Endothelial cell of umbilical vein (primary cell): ENCODE data around the gene PARP3. TPM values are rescaled to one million over a fixed set of nuclear protein-coding genes. Genes with fewer than 3 reads are reported as not detected.

Experiments used
- BruUV-seq: library from RNA; stranded (reverse); fragments of 400-500 nt; replicated peaks from 2 replicates; lab custom pipeline; 2021; lab: Mats Ljungman, UMichigan
- CTCF ChIA-PET: fragments of 300-600, 350-600 bp; sonication (Branson Sonifier 250); formaldehyde crosslinking; loops from one replicate; lab custom pipeline; 2021; ENCODE audit warnings: antibody characterized with exemption, inconsistent platforms; lab: Charles Lee
- POLR2A ChIA-PET: fragments of 300-600, 350-600 bp; sonication (Branson Sonifier 250); formaldehyde crosslinking; loops from one replicate; lab custom pipeline; 2021; ENCODE audit warnings: antibody characterized with exemption, inconsistent platforms; lab: Charles Lee
- DNase-seq: peaks from one replicate; pipeline ENCODE4 v3.0.0-alpha.2; 2011; ENCODE audit warnings: low read depth, low spot score
- FAIRE-seq: peaks from 2 replicates; lab custom pipeline; 2011; peaks lifted over from hg19 to GRCh38; lab: Jason Lieb, UNC
- H2AFZ ChIP-seq: 2 replicates; pipeline ENCODE4 v1.6.0; 2012; ENCODE audit warnings: low read depth, low read length, control low read depth, inconsistent platforms
- H3K27ac ChIP-seq: 2 replicates; pipeline ENCODE4 v1.5.1; 2011; ENCODE audit warnings: low read depth, mild to moderate bottlenecking, control low read depth, low read length, moderate library complexity; ENCODE audit not compliant: insufficient read depth
- H3K27me3 ChIP-seq, 2 experiments: 2 replicates each; pipeline versions ENCODE4 v1.6.0 to v1.6.1; 2011; ENCODE audit warnings: low read length in 2 of 2, mixed read lengths in 1 of 2; ENCODE audit not compliant: control insufficient read depth in 2 of 2, insufficient read depth in 2 of 2
- H3K36me3 ChIP-seq, 2 experiments: 2 replicates in 1 of 2; 3 replicates in 1 of 2; pipeline ENCODE4 v1.5.1; 2011; ENCODE audit warnings: low read length in 2 of 2, mild to moderate bottlenecking in 1 of 2, moderate library complexity in 1 of 2; ENCODE audit not compliant: control insufficient read depth in 2 of 2, insufficient read depth in 2 of 2; ENCODE audit errors: extremely low read depth in 1 of 2
- H3K4me1 ChIP-seq: 3 replicates; pipeline ENCODE4 v1.5.1; 2011; ENCODE audit warnings: mild to moderate bottlenecking, low read length; ENCODE audit not compliant: control insufficient read depth, insufficient read depth; ENCODE audit errors: extremely low read depth
- H3K4me2 ChIP-seq: 2 replicates; pipeline ENCODE4 v1.6.1; 2011; ENCODE audit warnings: low read length, control low read depth, mixed read lengths; ENCODE audit not compliant: insufficient read depth
- H3K4me3 ChIP-seq, 3 experiments: fragments of 200-600 bp in 1 of 3; sonication (generic), shearing (Covaris generic) in 1 of 3; replicated peaks in 1 of 3; 2 replicates each; pipeline ENCODE4 v1.5.1; 2011 to 2016; ENCODE audit warnings: control low read depth in 3 of 3, low read length in 3 of 3, mild to moderate bottlenecking in 2 of 3, inconsistent platforms in 1 of 3, low read depth in 1 of 3, moderate library complexity in 1 of 3; ENCODE audit not compliant: insufficient read depth in 1 of 3
- H3K79me2 ChIP-seq: 2 replicates; pipeline ENCODE4 v1.6.0; 2012; ENCODE audit warnings: low read length, inconsistent platforms; ENCODE audit not compliant: control insufficient read depth, insufficient read depth
- H3K9ac ChIP-seq: replicated peaks from 2 replicates; pipeline ENCODE3; 2011; ENCODE audit warnings: low read length, control low read depth; ENCODE audit not compliant: insufficient read depth; ENCODE audit errors: extremely low read depth
- H3K9me1 ChIP-seq: replicated peaks from 3 replicates; pipeline ENCODE4 v1.6.0; 2011; ENCODE audit warnings: mild to moderate bottlenecking, low read length; ENCODE audit not compliant: control insufficient read depth, insufficient read depth; ENCODE audit errors: extremely low read depth
- H3K9me3 ChIP-seq: replicated peaks from 2 replicates; pipeline ENCODE4 v1.5.1; 2012; ENCODE audit warnings: low read length, inconsistent platforms; ENCODE audit not compliant: control insufficient read depth, insufficient read depth
- H4K20me1 ChIP-seq: replicated peaks from 2 replicates; pipeline ENCODE3; 2011; ENCODE audit warnings: mild to moderate bottlenecking, low read length; ENCODE audit not compliant: control insufficient read depth, insufficient read depth; ENCODE audit errors: extremely low read depth
- EZH2 ChIP-seq: IDR thresholded peaks from 2 replicates; pipeline ENCODE4 v1.6.1; 2012; ENCODE audit warnings: borderline replicate concordance, low read depth, mild to moderate bottlenecking, moderate library complexity, low read length, inconsistent platforms; ENCODE audit not compliant: severe bottlenecking
- JUN ChIP-seq: IDR thresholded peaks from 2 replicates; pipeline ENCODE4 v1.6.1; 2011; ENCODE audit warnings: borderline replicate concordance, low read depth; ENCODE audit not compliant: insufficient read length, insufficient read depth
- MAX ChIP-seq: IDR thresholded peaks from 2 replicates; pipeline ENCODE4 v1.6.1; 2011; ENCODE audit not compliant: insufficient read depth, insufficient read length
- MYC ChIP-seq: IDR thresholded peaks from one replicate; pipeline ENCODE4 v1.6.1; 2011; ENCODE audit warnings: mild to moderate bottlenecking, low read depth, low read length
- POLR2A ChIP-seq: IDR thresholded peaks from 2 replicates; pipeline ENCODE4 v1.6.1; 2012; ENCODE audit warnings: low read depth, mild to moderate bottlenecking, control low read depth, low read length
- POLR2AphosphoS5 ChIP-seq: IDR thresholded peaks from 2 replicates; pipeline ENCODE4 v1.6.1; 2012; ENCODE audit warnings: low read depth, mild to moderate bottlenecking, control low read depth, low read length, moderate library complexity; ENCODE audit not compliant: insufficient read depth
- dilution Hi-C: fragments of 300-500 bp; cut with MboI; formaldehyde crosslinking; loops from one replicate; pipeline ENCODE4 v1.15.0; 2019; ENCODE audit warnings: low sequenced_read_pairs; ENCODE audit not compliant: extremely low pct_ligation_motif_present
- intact Hi-C: fragments of 100-400 bp; cut with micrococcal nuclease; formaldehyde crosslinking; loops from one replicate; pipeline ENCODE4 v1.10.0; 2022
- polyA plus RNA-seq, 4 experiments: library from polyadenylated mRNA; depleted of rRNA in 3 of 4; stranded (reverse) in 3 of 4; unstranded in 1 of 4; fragments of >200 nt; gene quantifications; 2 replicates each; pipeline versions ENCODE4 v1.2.1 to v1.2.3, GENCODE V29; 2011 to 2012; ENCODE audit warnings: missing spikeins in 1 of 4
- total RNA-seq: library from RNA; stranded (reverse); gene quantifications from 2 replicates; pipeline ENCODE4 v1.2.3, GENCODE V29; 2021
- TF ChIP-seq, protein P1 (sequence below), 2 donors: IDR thresholded peaks; 1 replicate in 1 of 2; 2 replicates in 1 of 2; pipeline ENCODE4 v1.5.1; 2011; ENCODE audit warnings: low read length in 2 of 2, mild to moderate bottlenecking in 2 of 2, moderate library complexity in 2 of 2, control low read depth in 1 of 2, inconsistent platforms in 1 of 2, low read depth in 1 of 2; ENCODE audit not compliant: insufficient read depth in 1 of 2; ENCODE audit errors: extremely low read depth in 1 of 2

PARP3 gene
- total and polyA plus RNA-seq, 2 donors (not counting 3 experiments of a cell fraction or from before 2014, with no cell fraction given) = 10.0 to 13.8 TPM

DNA sequence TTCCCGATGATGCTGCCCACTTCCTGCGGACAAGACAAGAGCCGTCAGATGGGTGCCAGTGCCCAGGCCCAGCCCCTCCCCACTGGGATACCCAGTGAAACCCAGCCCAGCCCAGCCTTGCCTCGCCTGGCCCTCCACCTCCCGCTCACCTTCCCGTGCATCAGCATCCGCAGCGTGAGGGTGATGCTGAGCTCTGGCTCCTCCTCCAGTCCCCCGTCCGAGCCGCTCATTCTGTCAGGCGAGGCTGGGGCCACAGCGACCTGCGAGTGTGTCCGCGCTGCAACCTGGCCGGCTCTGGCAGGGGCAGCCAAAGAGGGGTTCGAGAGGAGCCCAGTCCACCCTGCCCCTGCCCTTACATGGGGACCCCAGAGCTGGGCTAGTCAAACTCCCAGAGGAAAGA lies 18.8 kb downstream of the PARP3 start:
- Histone ChIP-seq H3K79me2 (no peaks in the 10 kb centered on the region), H2AFZ (no peak overlapping the region), H3K9me3 (no peaks in the 10 kb centered on the region), H3K36me3 (peaks cover 0 to 2% of the 10 kb centered on the region in 2 experiments), H3K4me1 (no peaks in the 10 kb centered on the region), H3K4me2 (no peak overlapping the region), H3K9me1 (no peaks in the 10 kb centered on the region), H3K27me3 (no peaks in the 10 kb centered on the region), H4K20me1 (no peaks in the 10 kb centered on the region), H3K4me3 (no peak overlapping the region), H3K27ac (no peak overlapping the region), H3K9ac (no peak overlapping the region)
- intact Hi-C loops = no loop called here
- CTCF ChIA-PET = interaction anchor here (0.9 to 4.1 kb wide), 2 partner anchors 12 to 14 kb away, joined by 3 to 20 read pairs; partner anchors contain the start of genes ABHD14A and ABHD14B
- DNase-seq (no peak), FAIRE-seq (no peak)
- POLR2A ChIA-PET = no interaction called here
- dilution Hi-C loops = no loop called here
- no TSS peak for BruUV-seq
- TF ChIP-seq JUN (no peak), MAX (no peak), EZH2 (no peak), POLR2AphosphoS5 (no peak), MYC (no peak), POLR2A (no peak)
- TF ChIP-seq, protein P1, sequence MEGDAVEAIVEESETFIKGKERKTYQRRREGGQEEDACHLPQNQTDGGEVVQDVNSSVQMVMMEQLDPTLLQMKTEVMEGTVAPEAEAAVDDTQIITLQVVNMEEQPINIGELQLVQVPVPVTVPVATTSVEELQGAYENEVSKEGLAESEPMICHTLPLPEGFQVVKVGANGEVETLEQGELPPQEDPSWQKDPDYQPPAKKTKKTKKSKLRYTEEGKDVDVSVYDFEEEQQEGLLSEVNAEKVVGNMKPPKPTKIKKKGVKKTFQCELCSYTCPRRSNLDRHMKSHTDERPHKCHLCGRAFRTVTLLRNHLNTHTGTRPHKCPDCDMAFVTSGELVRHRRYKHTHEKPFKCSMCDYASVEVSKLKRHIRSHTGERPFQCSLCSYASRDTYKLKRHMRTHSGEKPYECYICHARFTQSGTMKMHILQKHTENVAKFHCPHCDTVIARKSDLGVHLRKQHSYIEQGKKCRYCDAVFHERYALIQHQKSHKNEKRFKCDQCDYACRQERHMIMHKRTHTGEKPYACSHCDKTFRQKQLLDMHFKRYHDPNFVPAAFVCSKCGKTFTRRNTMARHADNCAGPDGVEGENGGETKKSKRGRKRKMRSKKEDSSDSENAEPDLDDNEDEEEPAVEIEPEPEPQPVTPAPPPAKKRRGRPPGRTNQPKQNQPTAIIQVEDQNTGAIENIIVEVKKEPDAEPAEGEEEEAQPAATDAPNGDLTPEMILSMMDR (IDR thresholded peaks at IDR 0.05; ENCODE audit: extremely low read depth in 1 of 2, insufficient read depth in 1 of 2, low read depth in 1 of 2, low read length in 2 of 2) = no peak
